ENCODE measurements around the gene YBEY. TPM values are rescaled to one million over a fixed set of nuclear protein-coding genes. Genes with fewer than 3 reads are reported as not detected.
"Not testable (repeated sequence)": the region's sequence is repeated elsewhere in the genome, so short reads cannot be mapped to it uniquely, and the experiment has no call there.

The YBEY gene
- total RNA-seq (10 to 100 TPM; 13.9 to 18.5 (median 16.4) TPM), polyA plus RNA-seq (10.2 TPM)
- long read RNA-seq, donor 1, partial matches to known transcripts: 1 of 8 reads
- long read RNA-seq, donor 1, other reads (novel, unspliced or antisense): 2 of 8 reads
- long read RNA-seq, donor 2, transcript YBEY-206 (5 exons, 744 nt): major isoform, 6 of 8 reads
- long read RNA-seq, donor 2, partial matches to known transcripts: 1 of 8 reads
- long read RNA-seq, donor 2, other reads (novel, unspliced or antisense): 1 of 8 reads
- long read RNA-seq, donor 3, partial matches to known transcripts: 1 of 9 reads
- long read RNA-seq, donor 3, other reads (novel, unspliced or antisense): 6 of 9 reads
- long read RNA-seq, donor 4, partial matches to known transcripts: 1 of 6 reads
- long read RNA-seq, donor 4, other reads (novel, unspliced or antisense): 0 of 6 reads

GRCh38 chr21:46285761-46286647, at the start of gene YBEY:
YBEY (plus strand) TSS chr21:46286342; CDS start chr21:46286914, 572 bp downstream.
- Histone ChIP-seq H3K4me3 (ENCODE audit: low read length) (peak within 1 kb of the TSS; percentile 80), H3K27me3 (ENCODE audit: control insufficient read depth, insufficient read depth) (no peaks in the 10 kb centered on the region), H3K4me1 (ENCODE audit: control insufficient read depth, insufficient read depth, low read length) (peaks cover 4% of the 10 kb centered on the region), H3K9me3 (ENCODE audit: control insufficient read depth, low read length) (no peaks in the 10 kb centered on the region), H3K27ac (ENCODE audit: low read length) (peak within 1 kb of the TSS; percentile 77)
- WGBS: under 1% methylated on average over 105 of the region's 105 CpGs
- ATAC-seq: peak; percentile 97
- peak; percentile 92 to 96 (median 96) for DNase-seq
- intact Hi-C loops (cut with DNase I): loop anchor here in 3 of 4 donors (2.0 to 10.0 kb wide), 3 partner anchors 39 to 311 kb away; partner anchors contain the start of genes FTCD (in 1 of the 3) and PCNT (in 1 of the 3)

- ATAC-seq: no peak
- intact Hi-C loops (cut with DNase I): loop anchor here in 1 of 4 donors (10.0 kb wide), 1 partner anchor 93 kb away; no protein-coding TSS in a partner anchor
- WGBS: 94% methylated on average over 5 of the region's 5 CpGs
- DNase-seq: no peak
- Histone ChIP-seq H3K27me3 (ENCODE audit: control insufficient read depth, insufficient read depth) (no peaks in the 10 kb centered on the region), H3K4me3 (ENCODE audit: low read length) (no peak overlapping the region), H3K27ac (ENCODE audit: low read length) (no peak overlapping the region), H3K9me3 (ENCODE audit: control insufficient read depth, low read length) (no peaks in the 10 kb centered on the region), H3K4me1 (ENCODE audit: control insufficient read depth, insufficient read depth, low read length) (no peaks in the 10 kb centered on the region)
Measured at GRCh38 chr21:46237474-46237873, 48.7 kb upstream of the YBEY start.

- Histone ChIP-seq H3K27ac (ENCODE audit: low read length) (no peak overlapping the region), H3K9me3 (ENCODE audit: control insufficient read depth, low read length) (no peaks in the 10 kb centered on the region), H3K27me3 (ENCODE audit: control insufficient read depth, insufficient read depth) (no peaks in the 10 kb centered on the region), H3K4me3 (ENCODE audit: low read length) (no peak overlapping the region), H3K4me1 (ENCODE audit: control insufficient read depth, insufficient read depth, low read length) (no peaks in the 10 kb centered on the region)
- DNase-seq (no peak), ATAC-seq (no peak)
- 82% methylated on average over 7 of the region's 7 CpGs for WGBS
- intact Hi-C loops (cut with DNase I): loop anchor here in 1 of 4 donors (10.0 kb wide), 1 partner anchor 95 kb away; no protein-coding TSS in a partner anchor
Measured at GRCh38 chr21:46239817-46240325, 46.3 kb upstream of the YBEY start.

GRCh38 chr21:46241577-46241976, 44.6 kb upstream of the YBEY start:
- intact Hi-C loops (cut with DNase I); H3K4me1 ChIP-seq (ENCODE audit: control insufficient read depth, insufficient read depth, low read length); H3K27me3 ChIP-seq (ENCODE audit: control insufficient read depth, insufficient read depth); H3K4me3 ChIP-seq (ENCODE audit: low read length); DNase-seq; H3K9me3 ChIP-seq (ENCODE audit: control insufficient read depth, low read length); H3K27ac ChIP-seq (ENCODE audit: low read length); ATAC-seq: not testable (repeated sequence)
- 93% methylated on average over 1 of the region's 1 CpG for WGBS

GRCh38 chr21:46243325-46243724, 42.8 kb upstream of the YBEY start:
- intact Hi-C loops (cut with DNase I): no loop called here
- ATAC-seq (no peak), DNase-seq (no peak)
- 83% methylated on average over 8 of the region's 8 CpGs for WGBS
- H3K27ac ChIP-seq (ENCODE audit: low read length): no peak overlapping the region
- no peaks in the 10 kb centered on the region for H3K27me3 ChIP-seq (ENCODE audit: control insufficient read depth, insufficient read depth)
- no peaks in the 10 kb centered on the region for H3K4me1 ChIP-seq (ENCODE audit: control insufficient read depth, insufficient read depth, low read length)
- H3K9me3 ChIP-seq (ENCODE audit: control insufficient read depth, low read length): no peaks in the 10 kb centered on the region
- no peak overlapping the region for H3K4me3 ChIP-seq (ENCODE audit: low read length)

- 93% methylated on average over 3 of the region's 3 CpGs for WGBS
- Histone ChIP-seq H3K27me3 (ENCODE audit: control insufficient read depth, insufficient read depth) (no peaks in the 10 kb centered on the region), H3K9me3 (ENCODE audit: control insufficient read depth, low read length) (no peaks in the 10 kb centered on the region), H3K27ac (ENCODE audit: low read length) (no peak overlapping the region), H3K4me1 (ENCODE audit: control insufficient read depth, insufficient read depth, low read length) (no peaks in the 10 kb centered on the region), H3K4me3 (ENCODE audit: low read length) (no peak overlapping the region)
- no peak for ATAC-seq
- intact Hi-C loops (cut with DNase I): no loop called here
- DNase-seq: no peak
Measured at GRCh38 chr21:46243960-46244361, 42.2 kb upstream of the YBEY start.

- Histone ChIP-seq H3K4me3 (ENCODE audit: low read length) (no peak overlapping the region), H3K27me3 (ENCODE audit: control insufficient read depth, insufficient read depth) (no peaks in the 10 kb centered on the region), H3K27ac (ENCODE audit: low read length) (no peak overlapping the region), H3K4me1 (ENCODE audit: control insufficient read depth, insufficient read depth, low read length) (no peaks in the 10 kb centered on the region), H3K9me3 (ENCODE audit: control insufficient read depth, low read length) (no peaks in the 10 kb centered on the region)
- intact Hi-C loops (cut with DNase I): no loop called here
- DNase-seq (no peak), ATAC-seq (no peak)
- WGBS: 89% methylated on average over 8 of the region's 8 CpGs
Measured at GRCh38 chr21:46244602-46245001, 41.5 kb upstream of the YBEY start.

- H3K4me1 ChIP-seq (ENCODE audit: control insufficient read depth, insufficient read depth, low read length): no peaks in the 10 kb centered on the region
- intact Hi-C loops (cut with DNase I): no loop called here
- DNase-seq (no peak), ATAC-seq (peak in 1 of 2 donors; percentile 36)
- no peak overlapping the region for H3K27ac ChIP-seq (ENCODE audit: low read length)
- H3K4me3 ChIP-seq (ENCODE audit: low read length): no peak overlapping the region
- 96% methylated on average over 3 of the region's 3 CpGs for WGBS
- H3K9me3 ChIP-seq (ENCODE audit: control insufficient read depth, low read length): no peaks in the 10 kb centered on the region
- no peaks in the 10 kb centered on the region for H3K27me3 ChIP-seq (ENCODE audit: control insufficient read depth, insufficient read depth)
Measured at GRCh38 chr21:46245213-46245915, 40.8 kb upstream of the YBEY start.

- WGBS: 83% methylated on average over 6 of the region's 6 CpGs
- intact Hi-C loops (cut with DNase I): no loop called here
- no peaks in the 10 kb centered on the region for H3K4me1 ChIP-seq (ENCODE audit: control insufficient read depth, insufficient read depth, low read length)
Measured at GRCh38 chr21:46246345-46246744, 39.8 kb upstream of the YBEY start.

GRCh38 chr21:46247699-46248421, 38.3 kb upstream of the YBEY start:
- intact Hi-C loops (cut with DNase I): no loop called here
- ATAC-seq (no peak), DNase-seq (no peak)
- 97% methylated on average over 3 of the region's 3 CpGs for WGBS
- Histone ChIP-seq H3K27ac (ENCODE audit: low read length) (no peak overlapping the region), H3K9me3 (ENCODE audit: control insufficient read depth, low read length) (no peaks in the 10 kb centered on the region), H3K4me3 (ENCODE audit: low read length) (no peak overlapping the region), H3K27me3 (ENCODE audit: control insufficient read depth, insufficient read depth) (no peaks in the 10 kb centered on the region), H3K4me1 (ENCODE audit: control insufficient read depth, insufficient read depth, low read length) (no peaks in the 10 kb centered on the region)

More at GRCh38 chr21:46246345-46246744, 39.8 kb upstream of the YBEY start:
- no peaks in the 10 kb centered on the region for H3K9me3 ChIP-seq (ENCODE audit: control insufficient read depth, low read length)
- H3K27ac ChIP-seq (ENCODE audit: low read length): no peak overlapping the region
- H3K27me3 ChIP-seq (ENCODE audit: control insufficient read depth, insufficient read depth): no peaks in the 10 kb centered on the region
- DNase-seq: no peak
- H3K4me3 ChIP-seq (ENCODE audit: low read length): no peak overlapping the region
- ATAC-seq: no peak

All from right cardiac atrium (tissue), 5 donors.